Retinal pigment epithelial cell (primary cell): ENCODE data around the gene INPP4B.

Experiments used
- DNase-seq: peaks from one replicate; pipeline ENCODE4 v3.0.0-alpha.2; 2010; ENCODE audit warnings: low read depth
- H3K4me3 ChIP-seq: 2 replicates; pipeline ENCODE4 v1.5.1; 2011; ENCODE audit warnings: mild to moderate bottlenecking, low read length, control low read depth, moderate library complexity
- CTCF ChIP-seq: conservative IDR thresholded peaks from 2 replicates; pipeline ENCODE4 v1.5.1; 2011; ENCODE audit warnings: low read depth, low read length, control low read depth, inconsistent platforms

INPP4B gene

DNA sequence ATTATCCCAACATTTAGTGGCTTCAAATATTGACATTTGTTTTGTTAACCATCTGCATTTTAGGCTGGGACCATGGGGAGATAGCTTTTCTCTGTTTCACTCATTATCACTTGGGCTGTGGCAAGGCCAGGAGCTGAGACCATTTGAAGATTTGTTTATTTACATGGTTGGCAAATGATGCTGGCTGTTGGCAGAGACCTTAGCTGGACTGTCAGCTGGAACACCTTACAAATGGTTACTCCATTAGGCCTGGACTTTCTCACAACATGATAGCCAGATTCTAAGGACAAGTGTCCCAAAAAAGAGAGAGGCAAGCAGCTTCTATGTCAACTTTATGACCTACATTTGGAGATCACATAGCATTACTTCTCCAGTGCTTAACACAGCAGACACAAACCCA, 130.4 kb downstream of the INPP4B start:
- no peak for TF ChIP-seq CTCF
- no peak for DNase-seq
- no peak overlapping the region for H3K4me3 ChIP-seq

DNA sequence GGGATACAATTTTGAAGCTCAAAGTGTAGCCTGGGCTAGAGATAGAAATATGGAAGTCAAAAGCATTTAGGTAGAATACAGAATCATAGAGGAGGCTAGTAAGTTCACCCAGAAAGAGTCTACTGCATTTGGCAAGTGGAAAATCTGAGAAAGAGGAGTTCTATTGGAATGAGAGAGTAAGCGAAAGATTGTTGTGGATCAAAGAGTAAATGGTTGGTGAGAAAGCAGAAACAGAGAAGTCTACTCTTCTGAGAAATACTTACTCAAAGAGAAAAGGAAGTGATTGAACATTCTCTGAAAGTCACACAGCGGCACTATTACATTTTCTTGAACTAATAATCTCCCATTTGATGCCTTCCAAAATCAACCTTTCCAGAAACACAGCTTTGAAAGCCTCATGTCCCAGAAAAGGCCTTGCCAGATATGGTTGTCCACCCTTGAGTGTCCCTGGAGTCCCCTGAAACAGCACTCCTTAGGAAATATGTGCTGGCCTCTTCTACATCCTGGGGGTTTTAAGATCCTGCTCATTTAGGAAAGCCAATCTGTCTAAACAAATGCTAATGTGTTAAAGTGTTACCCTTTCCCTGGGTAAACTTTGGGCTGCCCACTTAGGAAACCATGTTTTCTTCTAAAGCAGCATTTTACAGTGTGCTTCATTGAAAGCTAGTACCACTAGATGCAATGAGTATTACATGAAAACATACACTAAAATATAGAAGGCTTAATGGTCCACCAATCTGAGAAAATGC, 132.6 kb downstream of the INPP4B start:
- no peak overlapping the region for H3K4me3 ChIP-seq
- no peak for DNase-seq
- TF ChIP-seq CTCF, result no peak

DNA sequence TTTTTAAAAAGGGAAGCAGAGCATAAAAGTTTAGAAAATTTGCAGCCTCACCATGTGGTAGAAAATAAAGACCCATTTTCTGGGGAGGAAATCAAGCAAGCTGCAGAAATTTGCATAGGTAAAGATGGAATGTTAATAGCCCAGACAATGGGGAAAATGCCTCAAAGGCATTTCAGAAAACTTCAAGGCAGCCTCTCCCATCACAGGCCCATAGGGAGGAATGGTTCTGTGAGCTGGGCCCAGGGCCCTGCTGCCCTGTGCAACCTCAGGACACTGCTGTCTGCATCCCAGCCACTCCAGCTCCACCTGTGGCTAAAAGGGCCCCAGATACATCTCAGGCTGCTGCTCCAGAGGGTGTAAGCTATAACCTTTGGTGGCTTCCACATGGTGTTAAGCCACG, 137.9 kb downstream of the INPP4B start:
- DNase-seq, result no peak
- H3K4me3 ChIP-seq, result no peak overlapping the region
- no peak for TF ChIP-seq CTCF

DNA sequence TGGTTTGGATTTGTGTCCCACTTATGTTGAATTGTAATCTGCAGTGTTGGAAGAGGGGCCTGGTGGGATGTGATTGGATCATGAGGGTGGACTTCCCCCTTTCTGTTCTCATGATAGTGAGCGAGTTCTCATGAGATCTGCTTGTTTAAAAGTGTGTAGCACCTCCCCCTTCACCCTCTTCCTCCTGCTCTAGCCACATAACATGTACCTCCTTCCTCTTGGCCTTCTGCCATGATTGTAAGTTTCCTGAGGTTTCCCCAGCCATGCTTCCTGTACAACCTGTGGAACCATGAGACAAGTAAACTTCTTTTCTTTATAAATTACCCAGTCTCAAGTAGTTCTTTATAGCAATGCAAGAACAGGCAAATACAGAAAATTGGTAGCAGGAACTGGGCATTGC, 138.7 kb downstream of the INPP4B start:
- no peak for DNase-seq
- no peak overlapping the region for H3K4me3 ChIP-seq
- no peak for TF ChIP-seq CTCF

DNA sequence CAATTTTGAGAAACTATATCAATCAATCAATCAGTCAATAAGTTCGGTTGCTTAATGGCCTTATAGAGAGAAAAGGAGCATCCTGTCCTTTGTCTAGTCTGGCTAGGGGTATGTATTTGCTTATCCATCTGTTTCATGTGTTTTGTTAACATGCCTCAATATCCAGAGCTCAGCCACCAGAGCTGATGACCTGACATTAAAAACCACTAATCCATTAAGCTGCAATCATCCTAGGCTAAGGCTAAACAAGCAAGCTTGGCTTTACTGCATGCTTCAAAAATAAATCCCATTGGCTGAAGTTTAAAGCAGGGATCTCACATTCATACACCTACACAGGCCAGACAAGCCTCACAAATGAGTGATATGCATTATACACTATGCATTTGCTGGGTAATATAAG, 139.7 kb downstream of the INPP4B start:
- DNase-seq, result no peak
- TF ChIP-seq CTCF, result no peak
- H3K4me3 ChIP-seq, result no peak overlapping the region

GRCh38 chr4:142705820-142706219, 140.3 kb downstream of the INPP4B start:
- TF ChIP-seq CTCF, result no peak
- H3K4me3 ChIP-seq, result no peak overlapping the region
- DNase-seq, result no peak

DNA sequence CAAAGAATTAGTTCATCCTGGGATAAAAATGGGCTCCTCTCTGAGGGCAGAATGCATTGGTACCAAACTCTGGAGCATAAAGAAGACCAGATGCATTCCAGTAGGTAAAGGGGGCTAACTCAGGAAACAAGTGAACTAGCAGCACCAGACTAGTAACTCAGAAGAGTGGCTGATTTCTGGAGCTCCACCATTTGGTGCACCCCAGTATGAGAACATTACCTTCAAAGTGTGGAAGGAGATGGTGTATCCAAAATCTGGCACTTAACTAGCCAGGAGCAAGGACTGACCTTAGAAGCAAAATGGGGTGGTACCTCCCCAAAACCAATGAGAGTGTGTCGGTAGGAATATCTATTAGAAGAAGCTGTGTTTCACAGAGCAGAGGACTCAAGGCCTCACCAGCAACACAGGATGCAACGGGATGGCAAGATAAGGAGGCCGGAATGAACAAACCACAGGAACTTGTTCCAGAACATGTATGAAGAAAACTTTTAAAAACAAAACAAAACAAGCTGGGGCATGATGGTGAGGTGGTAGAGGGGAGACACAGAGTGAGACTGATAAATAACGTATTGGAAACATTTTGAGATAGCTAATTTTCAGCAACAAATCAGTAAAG, 142.3 kb downstream of the INPP4B start:
- TF ChIP-seq CTCF, result no peak
- no peak overlapping the region for H3K4me3 ChIP-seq
- DNase-seq, result no peak
